Body of pancreas (tissue), 4 donors: ENCODE measurements around the gene KRT71.

Experiments
- POLR2A ChIP-seq, 3 donors: fragments of 450-650 bp; IDR thresholded peaks; one replicate each; pipeline ENCODE4 v1.6.1; 2016; ENCODE audit warnings: antibody characterized with exemption in 3 of 3, mild to moderate bottlenecking in 2 of 3
- TF ChIP-seq, protein P1 (sequence below), 7 experiments: fragments of 450-650 bp in 4 of 7; fragments of 200-600 bp in 3 of 7; sonication (generic) in 3 of 7; IDR thresholded peaks; one replicate each; pipeline ENCODE4 v1.5.1; 2016 to 2019; ENCODE audit warnings: antibody characterized with exemption in 7 of 7

DNA sequence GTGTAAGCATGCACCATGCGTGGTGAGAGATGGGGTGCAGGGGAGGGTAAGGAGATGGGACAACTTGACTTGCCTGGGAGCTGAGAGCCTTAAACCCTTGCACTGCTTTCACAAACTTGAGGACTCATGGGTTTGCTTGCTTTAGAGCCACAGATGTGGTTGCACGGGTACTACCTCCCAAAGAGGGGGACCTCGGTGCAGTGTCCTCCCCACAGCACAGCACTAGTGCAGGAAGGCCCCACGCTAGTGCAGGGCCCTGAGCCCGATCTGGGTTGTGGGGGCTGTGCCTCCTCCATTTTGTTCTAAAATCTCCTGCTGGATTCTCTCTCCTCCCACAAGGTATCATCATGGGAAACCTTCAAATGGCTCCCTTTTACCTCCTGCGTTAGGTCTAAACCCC lies 37.1 kb upstream of the KRT71 start:
- TF ChIP-seq, protein P1, sequence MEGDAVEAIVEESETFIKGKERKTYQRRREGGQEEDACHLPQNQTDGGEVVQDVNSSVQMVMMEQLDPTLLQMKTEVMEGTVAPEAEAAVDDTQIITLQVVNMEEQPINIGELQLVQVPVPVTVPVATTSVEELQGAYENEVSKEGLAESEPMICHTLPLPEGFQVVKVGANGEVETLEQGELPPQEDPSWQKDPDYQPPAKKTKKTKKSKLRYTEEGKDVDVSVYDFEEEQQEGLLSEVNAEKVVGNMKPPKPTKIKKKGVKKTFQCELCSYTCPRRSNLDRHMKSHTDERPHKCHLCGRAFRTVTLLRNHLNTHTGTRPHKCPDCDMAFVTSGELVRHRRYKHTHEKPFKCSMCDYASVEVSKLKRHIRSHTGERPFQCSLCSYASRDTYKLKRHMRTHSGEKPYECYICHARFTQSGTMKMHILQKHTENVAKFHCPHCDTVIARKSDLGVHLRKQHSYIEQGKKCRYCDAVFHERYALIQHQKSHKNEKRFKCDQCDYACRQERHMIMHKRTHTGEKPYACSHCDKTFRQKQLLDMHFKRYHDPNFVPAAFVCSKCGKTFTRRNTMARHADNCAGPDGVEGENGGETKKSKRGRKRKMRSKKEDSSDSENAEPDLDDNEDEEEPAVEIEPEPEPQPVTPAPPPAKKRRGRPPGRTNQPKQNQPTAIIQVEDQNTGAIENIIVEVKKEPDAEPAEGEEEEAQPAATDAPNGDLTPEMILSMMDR (IDR thresholded peaks at IDR 0.05): no peak
- no peak for TF ChIP-seq POLR2A (IDR thresholded peaks at IDR 0.05)
